GM12878 (cell line): Measurements from ENCODE around the gene DAZAP1. TPM values are rescaled to one million over a fixed set of nuclear protein-coding genes. Genes with fewer than 3 reads are reported as not detected.

Experiments used
- ATAC-seq: fragments of 200-7000 bp; cut with Tn5 transposase; 3 replicates; pipeline ENCODE4 v1.9.1; 2020; ENCODE audit warnings: mild to moderate bottlenecking, moderate library complexity
- BruUV-seq: library from RNA; stranded (reverse); fragments of 400-500 nt; replicated peaks from 2 replicates; lab custom pipeline; 2021; lab: Mats Ljungman, UMichigan
- CTCF ChIA-PET: fragments of 300-600 bp; sonication (Branson Sonifier 250); formaldehyde crosslinking; extraction: SDS; loops from one replicate; lab custom pipeline; 2021; ENCODE audit warnings: inconsistent platforms; lab: Yijun Ruan, JAX
- POLR2A ChIA-PET: fragments of 350-600 bp; formaldehyde crosslinking; extraction: SDS; loops from one replicate; lab custom pipeline; 2021; ENCODE audit warnings: inconsistent platforms; lab: Charles Lee
- RAD21 ChIA-PET: fragments of 300-600 bp; sonication (Branson Sonifier 250); formaldehyde crosslinking; loops from one replicate; lab custom pipeline; 2023; ENCODE audit warnings: antibody characterized with exemption; ENCODE audit not compliant: unreplicated experiment; lab: Charles Lee
- SMC1A ChIA-PET: fragments of 300-600 bp; sonication (Branson Sonifier 250); formaldehyde crosslinking; loops from one replicate; lab custom pipeline; 2023; ENCODE audit not compliant: unreplicated experiment, uncharacterized antibody; lab: Charles Lee
- DNase-seq: peaks from one replicate; pipeline ENCODE4 v3.0.0-alpha.2; 2011; ENCODE audit warnings: low read depth, low spot score
- FAIRE-seq: peaks from 3 replicates; lab custom pipeline; 2011; peaks lifted over from hg19 to GRCh38; lab: Jason Lieb, UNC
- H2AFZ ChIP-seq: 2 replicates; pipeline ENCODE4 v1.6.0; 2011; ENCODE audit warnings: low read depth, low read length, control low read depth; ENCODE audit not compliant: control insufficient read depth
- H3K27ac ChIP-seq: 2 replicates; pipeline ENCODE4 v1.5.1; 2011; ENCODE audit warnings: control low read depth; ENCODE audit not compliant: control insufficient read depth, insufficient read depth
- H3K27me3 ChIP-seq, 2 experiments: replicated peaks in 1 of 2; 2 replicates each; pipeline versions ENCODE4 v1.6.0 to v1.6.1; 2011; ENCODE audit warnings: low read length in 1 of 2; ENCODE audit not compliant: control insufficient read depth in 2 of 2, insufficient read depth in 2 of 2
- H3K36me3 ChIP-seq, 2 experiments: 2 replicates each; pipeline ENCODE4 v1.5.1; 2011; ENCODE audit warnings: low read length in 1 of 2; ENCODE audit not compliant: control insufficient read depth in 2 of 2, insufficient read depth in 2 of 2
- H3K4me1 ChIP-seq: 2 replicates; pipeline ENCODE4 v1.6.1; 2011; ENCODE audit warnings: mild to moderate bottlenecking, low read length, moderate library complexity, mixed read lengths; ENCODE audit not compliant: control insufficient read depth, insufficient read depth
- H3K4me2 ChIP-seq: 2 replicates; pipeline ENCODE4 v1.6.0; 2011; ENCODE audit warnings: control low read depth; ENCODE audit not compliant: control insufficient read depth, insufficient read depth
- H3K4me3 ChIP-seq: fragments of 200-600 bp; sonication (generic); 2 replicates; pipeline ENCODE4 v1.5.1; 2016
- H3K79me2 ChIP-seq: 2 replicates; pipeline ENCODE4 v1.6.0; 2011; ENCODE audit warnings: low read length; ENCODE audit not compliant: control insufficient read depth, insufficient read depth
- H3K9ac ChIP-seq: 2 replicates; pipeline ENCODE4 v1.8.0; 2011; ENCODE audit warnings: low read length, control low read depth, mixed read lengths; ENCODE audit not compliant: control insufficient read depth, insufficient read depth
- H3K9me3 ChIP-seq: replicated peaks from 3 replicates; pipeline ENCODE4 v1.5.1; 2011; ENCODE audit warnings: mild to moderate bottlenecking, low read length; ENCODE audit not compliant: control insufficient read depth, insufficient read depth
- H4K20me1 ChIP-seq: 2 replicates; pipeline ENCODE4 v1.6.0; 2011; ENCODE audit not compliant: control insufficient read depth, insufficient read depth
- NR2C2 ChIP-seq: IDR thresholded peaks from 2 replicates; pipeline ENCODE4 v1.6.1; 2011; ENCODE audit warnings: borderline replicate concordance, low read depth; ENCODE audit not compliant: control insufficient read depth, insufficient read length
- POLR2A ChIP-seq: IDR thresholded peaks from 2 replicates; pipeline ENCODE4 v1.6.1; 2011; ENCODE audit warnings: low read depth, mild to moderate bottlenecking, low read length
- ZNF274 ChIP-seq: IDR thresholded peaks from one replicate; pipeline ENCODE4 v1.8.0; 2011; ENCODE audit not compliant: insufficient read length, insufficient read depth
- WGBS: methylation state at CpG from one replicate; pipeline ENCODE4 v1.1.6; 2016; ENCODE audit warnings: low lambda C conversion rate; ENCODE audit not compliant: insufficient replicate concordance, insufficient coverage; ENCODE audit errors: missing lambda C conversion rate; 5-methylcytosine and 5-hydroxymethylcytosine counted together
- in situ Hi-C: fragments of 300-500 bp; cut with MboI; formaldehyde crosslinking; loops from 9 replicates; pipeline ENCODE4 v1.14.3; 2018; ENCODE audit warnings: mixed read lengths
- intact Hi-C: fragments of 100-400 bp; cut with micrococcal nuclease; formaldehyde crosslinking; loops from one replicate; pipeline ENCODE4 v1.14.2; 2022; ENCODE audit not compliant: unreplicated experiment
- polyA plus RNA-seq, 11 experiments: library from polyadenylated mRNA; depleted of rRNA in 4 of 11; unstranded in 6 of 11; stranded (reverse) in 5 of 11; fragments of >200 nt; fragmentation: Nextera tagmentation in 4 of 11; fragmentation: Illumina TruSeq in 1 of 11; extraction: Ambion mirVana in 4 of 11; extraction: Trizol in 1 of 11; gene quantifications; 1 replicate in 1 of 11; 2 replicates in 10 of 11; pipeline versions ENCODE4 v1.2.1 to v1.2.3, GENCODE V29; 2011 to 2016; ENCODE audit warnings: inconsistent platforms in 2 of 11, missing spikeins in 2 of 11, low read depth in 1 of 11
- total RNA-seq, 4 experiments: library from RNA; depleted of rRNA in 3 of 4; stranded (reverse); fragments of >200 nt in 3 of 4; fragmentation: Illumina TruSeq in 1 of 4; extraction: Trizol in 1 of 4; gene quantifications; 2 replicates each; pipeline versions ENCODE4 v1.2.1 to v1.2.3, GENCODE V29; 2013 to 2021

DAZAP1 gene
- total and polyA plus RNA-seq, 10 of the 15 experiments (the other 5 are each of a cell fraction or from before 2014, with no cell fraction given): 9.9 to 240 (median 92.3) TPM

DNA sequence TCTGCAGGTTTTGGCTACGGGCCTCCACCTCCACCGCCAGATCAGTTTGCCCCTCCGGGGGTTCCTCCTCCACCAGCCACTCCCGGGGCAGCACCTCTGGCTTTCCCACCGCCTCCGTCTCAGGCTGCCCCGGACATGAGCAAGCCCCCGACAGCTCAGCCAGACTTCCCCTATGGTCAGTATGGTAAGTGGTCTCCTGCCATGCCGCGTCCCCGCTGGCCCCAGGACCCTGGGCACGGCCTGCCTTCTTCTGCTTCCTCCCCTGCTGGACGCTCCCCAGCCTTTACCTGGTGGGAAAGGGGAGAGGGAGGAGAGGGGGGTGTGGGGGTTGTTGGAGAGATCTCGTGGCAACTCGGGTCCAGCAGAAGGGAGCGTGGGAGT is 25.1 kb downstream of the DAZAP1 start:
- ChIA-PET POLR2A (no interaction called here), RAD21 (no interaction called here), SMC1A (no interaction called here), CTCF (no interaction called here)
- no peak overlapping the region for H3K27ac ChIP-seq
- H3K9ac ChIP-seq: no peak overlapping the region
- no peaks in the 10 kb centered on the region for H3K27me3 ChIP-seq
- intact Hi-C loops: no loop called here
- in situ Hi-C loops: no loop called here
- H3K4me3 ChIP-seq: no peak overlapping the region
- peaks cover 12 to 39% of the 10 kb centered on the region in 2 experiments for H3K36me3 ChIP-seq
- H2AFZ ChIP-seq: no peak overlapping the region
- H3K4me2 ChIP-seq: no peak overlapping the region
- no peaks in the 10 kb centered on the region for H3K79me2 ChIP-seq
- WGBS: 97% methylated on average over 16 of the region's 16 CpGs
- BruUV-seq: no TSS peak
- ATAC-seq (no peak), FAIRE-seq (no peak), DNase-seq (no peak)
- H3K4me1 ChIP-seq: no peaks in the 10 kb centered on the region
- TF ChIP-seq NR2C2 (no peak), POLR2A (0 out of 2 replicates have a peak, but pooled peaks have one; percentile 2)
- TF ChIP-seq, all 136 proteins: peak for 1
- Histone ChIP-seq H3K9me3 (no peaks in the 10 kb centered on the region), H4K20me1 (no peaks in the 10 kb centered on the region)

DNA sequence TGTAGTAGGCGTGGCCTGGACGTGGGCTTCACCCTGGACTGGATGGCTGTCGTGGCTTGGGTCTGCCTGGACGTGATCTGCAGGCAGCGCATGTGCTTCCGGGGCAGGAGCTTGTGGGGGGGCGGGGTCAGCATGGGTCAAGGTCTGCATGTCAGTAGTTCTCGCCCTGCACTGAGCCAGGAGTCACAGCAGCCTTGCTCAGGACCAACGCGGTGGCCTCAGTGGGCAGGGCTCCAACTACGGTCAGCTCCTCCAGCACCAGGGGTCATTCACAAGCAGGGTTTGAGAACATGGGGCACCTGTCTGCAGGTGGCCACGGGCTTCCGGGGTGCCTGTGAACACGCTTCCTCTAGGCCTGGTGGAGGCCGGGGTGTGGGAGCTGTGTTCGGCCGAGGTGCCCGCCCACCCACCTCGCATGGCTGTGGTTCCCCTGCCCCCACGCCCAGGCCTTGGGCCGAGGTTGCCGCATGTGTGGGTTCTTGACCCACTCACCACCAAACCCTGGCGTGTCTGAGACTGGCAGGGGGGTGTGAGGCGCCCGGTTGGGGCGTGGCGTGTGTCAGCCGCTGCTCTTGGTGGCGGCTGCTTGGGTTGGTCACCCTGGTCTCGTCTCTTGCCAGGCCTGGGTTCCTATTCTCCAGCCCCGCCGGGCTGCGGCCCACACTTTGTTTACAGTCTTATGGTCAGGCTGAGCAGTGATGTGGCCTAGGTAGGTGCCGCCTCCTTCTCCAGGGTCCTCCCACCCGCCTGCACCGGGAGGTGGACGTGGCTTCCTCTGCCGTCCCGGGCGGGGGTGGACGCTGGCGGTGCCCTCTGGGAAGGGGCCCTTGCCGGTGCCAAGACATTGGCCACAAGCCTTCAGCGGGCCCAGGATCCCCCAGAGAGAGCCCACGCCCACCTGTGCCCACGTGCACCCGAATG is 26.0 kb downstream of the DAZAP1 start:
- no TSS peak for BruUV-seq

More for the DNA sequence above, 26.0 kb downstream of the DAZAP1 start:
- H3K9ac ChIP-seq: no peak overlapping the region
- DNase-seq (no peak), FAIRE-seq (no peak), ATAC-seq (no peak)
- H3K27ac ChIP-seq: no peak overlapping the region
- CTCF ChIA-PET: no interaction called here
- no peaks in the 10 kb centered on the region for H3K4me1 ChIP-seq
- intact Hi-C loops: no loop called here
- peaks cover 3% of the 10 kb centered on the region for H3K79me2 ChIP-seq
- POLR2A ChIA-PET: no interaction called here
- TF ChIP-seq ZNF274 (no peak), POLR2A (peak; percentile 56)
- H2AFZ ChIP-seq: no peak overlapping the region
- H3K4me2 ChIP-seq: no peak overlapping the region
- no peaks in the 10 kb centered on the region for H3K9me3 ChIP-seq
- in situ Hi-C loops: no loop called here
- no peaks in the 10 kb centered on the region for H4K20me1 ChIP-seq
- peaks cover 8 to 39% of the 10 kb centered on the region in 2 experiments for H3K36me3 ChIP-seq
- 90% methylated on average over 38 of the region's 47 CpGs for WGBS
- H3K27me3 ChIP-seq: no peaks in the 10 kb centered on the region
- no peak overlapping the region for H3K4me3 ChIP-seq
- SMC1A ChIA-PET: no interaction called here
- RAD21 ChIA-PET: no interaction called here
